Eye (tissue), 1 donor: Measurements from ENCODE around the gene HFM1.
"Not testable (repeated sequence)": the region's sequence is repeated elsewhere in the genome, so short reads cannot be mapped to it uniquely, and the experiment has no call there.

Experiments
- DNase-seq: peaks from one replicate; pipeline ENCODE4 v3.0.0-alpha.2; 2015

Gene HFM1

GRCh38 chr1:91372230-91372629, 32.4 kb downstream of the HFM1 start:
- not testable (repeated sequence) for DNase-seq

GRCh38 chr1:91349524-91349923, 55.1 kb downstream of the HFM1 start:
- DNase-seq = no peak

GRCh38 chr1:91346824-91347223, 57.8 kb downstream of the HFM1 start:
- DNase-seq = no peak

- peak; percentile 2 for DNase-seq
Observed at GRCh38 chr1:91345395-91346005, 59.1 kb downstream of the HFM1 start.

GRCh38 chr1:91338501-91338900, 66.1 kb downstream of the HFM1 start:
- no peak for DNase-seq

- DNase-seq = no peak
Observed at GRCh38 chr1:91335603-91336002, 69.0 kb downstream of the HFM1 start.

GRCh38 chr1:91334856-91335255, 69.8 kb downstream of the HFM1 start:
- DNase-seq = no peak

GRCh38 chr1:91325456-91325855, 79.2 kb downstream of the HFM1 start:
- DNase-seq = no peak

GRCh38 chr1:91314643-91315042, 90.0 kb downstream of the HFM1 start:
- DNase-seq = no peak

GRCh38 chr1:91311672-91312071, 93.0 kb downstream of the HFM1 start:
- no peak for DNase-seq

GRCh38 chr1:91308544-91308943, 96.1 kb downstream of the HFM1 start:
- DNase-seq = no peak

GRCh38 chr1:91307784-91308409, 96.7 kb downstream of the HFM1 start:
- DNase-seq = no peak

- DNase-seq = no peak
Observed at GRCh38 chr1:91303165-91303564, 101.5 kb downstream of the HFM1 start.

- not testable (repeated sequence) for DNase-seq
Observed at GRCh38 chr1:91288843-91289553, 115.6 kb downstream of the HFM1 start.

GRCh38 chr1:91286962-91287317, 117.7 kb downstream of the HFM1 start:
- not testable (repeated sequence) for DNase-seq

- DNase-seq = not testable (repeated sequence)
Observed at GRCh38 chr1:91286259-91286961, 118.2 kb downstream of the HFM1 start.

GRCh38 chr1:91283421-91283726, 121.3 kb downstream of the HFM1 start:
- no peak for DNase-seq

- DNase-seq = peak; percentile 88
Observed at GRCh38 chr1:91282695-91283420, 121.8 kb downstream of the HFM1 start.

GRCh38 chr1:91281782-91282181, 122.9 kb downstream of the HFM1 start:
- no peak for DNase-seq

GRCh38 chr1:91278754-91279153, 125.9 kb downstream of the HFM1 start:
- DNase-seq = peak; percentile 22

GRCh38 chr1:91273875-91274274, 130.8 kb downstream of the HFM1 start:
- no peak for DNase-seq

GRCh38 chr1:91261655-91262054, 143.0 kb downstream of the HFM1 start:
- no peak for DNase-seq

- no peak for DNase-seq
Observed at GRCh38 chr1:91245435-91245834, 159.2 kb downstream of the HFM1 start.
